ENCODE results near the gene SPAAR. TPM values are rescaled to one million over a fixed set of nuclear protein-coding genes. Genes with fewer than 3 reads are reported as not detected.

The SPAAR gene
- total and polyA plus RNA-seq, 4 donors = 0.65 to 2.4 (median 1.1) TPM

- Histone ChIP-seq H3K4me3 (ENCODE audit: low read depth in 1 of 3, low read length in 3 of 3) (no peak overlapping the region), H3K4me1 (ENCODE audit: control insufficient read depth in 4 of 4, insufficient read depth in 4 of 4, low read length in 3 of 4) (no peaks in the 10 kb centered on the region), H3K27ac (ENCODE audit: low read depth in 1 of 2, low read length in 2 of 2) (no peak overlapping the region), H3K9me3 (ENCODE audit: control insufficient read depth in 4 of 4, low read length in 3 of 4) (no peaks in the 10 kb centered on the region), H3K9ac (ENCODE audit: low read depth in 1 of 2, low read length in 2 of 2) (no peak overlapping the region), H3K27me3 (ENCODE audit: control insufficient read depth in 4 of 4, insufficient read depth in 4 of 4, low read length in 3 of 4) (no peaks in the 10 kb centered on the region), H3K36me3 (ENCODE audit: control insufficient read depth in 4 of 4, insufficient read depth in 3 of 4, low read depth in 1 of 4, low read length in 3 of 4) (no peaks in the 10 kb centered on the region)
- no peak for DNase-seq (ENCODE audit: low spot score)
- TF ChIP-seq FOXA2 (IDR thresholded peaks at IDR 0.05) = no peak
- WGBS = 94% methylated on average over 4 of the region's 4 CpGs
Measured at GRCh38 chr9:35935261-35935660, 26.0 kb downstream of the SPAAR start.

GRCh38 chr9:35935755-35936509 is 26.6 kb downstream of the SPAAR start:
- Histone ChIP-seq H3K9me3 (ENCODE audit: control insufficient read depth in 4 of 4, low read length in 3 of 4) (no peaks in the 10 kb centered on the region), H3K4me3 (ENCODE audit: low read depth in 1 of 3, low read length in 3 of 3) (no peak overlapping the region), H3K36me3 (ENCODE audit: control insufficient read depth in 4 of 4, insufficient read depth in 3 of 4, low read depth in 1 of 4, low read length in 3 of 4) (no peaks in the 10 kb centered on the region), H3K27me3 (ENCODE audit: control insufficient read depth in 4 of 4, insufficient read depth in 4 of 4, low read length in 3 of 4) (no peaks in the 10 kb centered on the region), H3K9ac (ENCODE audit: low read depth in 1 of 2, low read length in 2 of 2) (no peak overlapping the region), H3K27ac (ENCODE audit: low read depth in 1 of 2, low read length in 2 of 2) (no peak overlapping the region), H3K4me1 (ENCODE audit: control insufficient read depth in 4 of 4, insufficient read depth in 4 of 4, low read length in 3 of 4) (peaks cover 0 to 5% (median 2%) of the 10 kb centered on the region in 4 donors)
- DNase-seq (ENCODE audit: low spot score) = no peak
- WGBS = 60% methylated on average over 7 of the region's 7 CpGs
- TF ChIP-seq EGR1 (IDR thresholded peaks at IDR 0.05; ENCODE audit: low read depth in 2 of 2) (no peak), ZBTB33 (IDR thresholded peaks at IDR 0.05) (no peak), FOXA1 (IDR thresholded peaks at IDR 0.05) (no peak), TAF1 (conservative IDR thresholded peaks at IDR 0.05) (no peak), RXRA (IDR thresholded peaks at IDR 0.05) (no peak), HNF4A (conservative IDR thresholded peaks at IDR 0.05) (no peak)
- TF ChIP-seq, protein P1, sequence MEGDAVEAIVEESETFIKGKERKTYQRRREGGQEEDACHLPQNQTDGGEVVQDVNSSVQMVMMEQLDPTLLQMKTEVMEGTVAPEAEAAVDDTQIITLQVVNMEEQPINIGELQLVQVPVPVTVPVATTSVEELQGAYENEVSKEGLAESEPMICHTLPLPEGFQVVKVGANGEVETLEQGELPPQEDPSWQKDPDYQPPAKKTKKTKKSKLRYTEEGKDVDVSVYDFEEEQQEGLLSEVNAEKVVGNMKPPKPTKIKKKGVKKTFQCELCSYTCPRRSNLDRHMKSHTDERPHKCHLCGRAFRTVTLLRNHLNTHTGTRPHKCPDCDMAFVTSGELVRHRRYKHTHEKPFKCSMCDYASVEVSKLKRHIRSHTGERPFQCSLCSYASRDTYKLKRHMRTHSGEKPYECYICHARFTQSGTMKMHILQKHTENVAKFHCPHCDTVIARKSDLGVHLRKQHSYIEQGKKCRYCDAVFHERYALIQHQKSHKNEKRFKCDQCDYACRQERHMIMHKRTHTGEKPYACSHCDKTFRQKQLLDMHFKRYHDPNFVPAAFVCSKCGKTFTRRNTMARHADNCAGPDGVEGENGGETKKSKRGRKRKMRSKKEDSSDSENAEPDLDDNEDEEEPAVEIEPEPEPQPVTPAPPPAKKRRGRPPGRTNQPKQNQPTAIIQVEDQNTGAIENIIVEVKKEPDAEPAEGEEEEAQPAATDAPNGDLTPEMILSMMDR (IDR thresholded peaks at IDR 0.05; ENCODE audit: low read depth, low read length, missing input control) = no peak

GRCh38 chr9:35937227-35937626 is 27.9 kb downstream of the SPAAR start:
- Histone ChIP-seq H3K9me3 (ENCODE audit: control insufficient read depth in 4 of 4, low read length in 3 of 4) (no peaks in the 10 kb centered on the region), H3K4me1 (ENCODE audit: control insufficient read depth in 4 of 4, insufficient read depth in 4 of 4, low read length in 3 of 4) (peaks cover 0 to 9% (median 4%) of the 10 kb centered on the region in 4 donors), H3K36me3 (ENCODE audit: control insufficient read depth in 4 of 4, insufficient read depth in 3 of 4, low read depth in 1 of 4, low read length in 3 of 4) (no peaks in the 10 kb centered on the region), H3K27me3 (ENCODE audit: control insufficient read depth in 4 of 4, insufficient read depth in 4 of 4, low read length in 3 of 4) (no peaks in the 10 kb centered on the region), H3K9ac (ENCODE audit: low read depth in 1 of 2, low read length in 2 of 2) (no peak overlapping the region), H3K27ac (ENCODE audit: low read depth in 1 of 2, low read length in 2 of 2) (no peak overlapping the region), H3K4me3 (ENCODE audit: low read depth in 1 of 3, low read length in 3 of 3) (no peak overlapping the region)
- no peak for DNase-seq (ENCODE audit: low spot score)
- TF ChIP-seq, protein P1 (IDR thresholded peaks at IDR 0.05; ENCODE audit: low read depth, low read length, missing input control) = no peak
- no peak for TF ChIP-seq EGR1 (IDR thresholded peaks at IDR 0.05; ENCODE audit: low read depth in 2 of 2)
- TF ChIP-seq SP1 (IDR thresholded peaks at IDR 0.05) = no peak
- no peak for TF ChIP-seq NR2F2 (IDR thresholded peaks at IDR 0.05)
- no peak for TF ChIP-seq ATF3 (IDR thresholded peaks at IDR 0.05)
- no peak for TF ChIP-seq HNF4A (conservative IDR thresholded peaks at IDR 0.05)
- TF ChIP-seq, protein P2, sequence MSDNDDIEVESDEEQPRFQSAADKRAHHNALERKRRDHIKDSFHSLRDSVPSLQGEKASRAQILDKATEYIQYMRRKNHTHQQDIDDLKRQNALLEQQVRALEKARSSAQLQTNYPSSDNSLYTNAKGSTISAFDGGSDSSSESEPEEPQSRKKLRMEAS (IDR thresholded peaks at IDR 0.05) = no peak
- TF ChIP-seq RAD21 (IDR thresholded peaks at IDR 0.05) = no peak
- TF ChIP-seq HNF4G (IDR thresholded peaks at IDR 0.05) = no peak
- no peak for TF ChIP-seq YY1 (IDR thresholded peaks at IDR 0.05)
- TF ChIP-seq GABPA (IDR thresholded peaks at IDR 0.05 in 1 of 2, conservative IDR thresholded peaks at IDR 0.05 in 1 of 2) = no peak
- TF ChIP-seq FOXA2 (IDR thresholded peaks at IDR 0.05) = no peak
- 67% methylated on average over 2 of the region's 2 CpGs for WGBS

Measured in liver (tissue), 9 donors.